GM18499 (cell line): ENCODE data around the gene CTTNBP2NL.
"Not testable (repeated sequence)": the region's sequence is repeated elsewhere in the genome, so short reads cannot be mapped to it uniquely, and the experiment has no call there.

ENCODE experiments used
- ATAC-seq: cut with Tn5 transposase; IDR thresholded peaks from one replicate; pipeline ENCODE4 v1.9.1; 2021; ENCODE audit warnings: moderate number of reproducible peaks; ENCODE audit not compliant: insufficient read depth, unreplicated experiment

CTTNBP2NL gene

GRCh38 chr1:112417271-112417670 is 21.3 kb downstream of the CTTNBP2NL start:
- no peak for ATAC-seq

- no peak for ATAC-seq
Measured at GRCh38 chr1:112418099-112418892, 22.3 kb downstream of the CTTNBP2NL start.

- ATAC-seq, result no peak
Measured at GRCh38 chr1:112423207-112423606, 27.2 kb downstream of the CTTNBP2NL start.

GRCh38 chr1:112423666-112424065 is 27.7 kb downstream of the CTTNBP2NL start:
- ATAC-seq, result not testable (repeated sequence)

GRCh38 chr1:112429749-112430148 is 33.7 kb downstream of the CTTNBP2NL start:
- no peak for ATAC-seq

GRCh38 chr1:112431038-112431437 is 35.0 kb downstream of the CTTNBP2NL start:
- no peak for ATAC-seq

- no peak for ATAC-seq
Measured at GRCh38 chr1:112435448-112435847, 39.4 kb downstream of the CTTNBP2NL start.

GRCh38 chr1:112436384-112437156 is 40.6 kb downstream of the CTTNBP2NL start:
- ATAC-seq, result no peak

- not testable (repeated sequence) for ATAC-seq
Measured at GRCh38 chr1:112438156-112438555, 42.1 kb downstream of the CTTNBP2NL start.

GRCh38 chr1:112439592-112439991 is 43.6 kb downstream of the CTTNBP2NL start:
- ATAC-seq, result no peak

GRCh38 chr1:112440574-112440973 is 44.6 kb downstream of the CTTNBP2NL start:
- ATAC-seq, result no peak

GRCh38 chr1:112444269-112444668 is 48.3 kb downstream of the CTTNBP2NL start:
- no peak for ATAC-seq

- no peak for ATAC-seq
Measured at GRCh38 chr1:112445596-112445995, 49.6 kb downstream of the CTTNBP2NL start.

- no peak for ATAC-seq
Measured at GRCh38 chr1:112446411-112446810, 50.4 kb downstream of the CTTNBP2NL start.

- no peak for ATAC-seq
Measured at GRCh38 chr1:112448904-112449629, 53.1 kb downstream of the CTTNBP2NL start.

- ATAC-seq, result no peak
Measured at GRCh38 chr1:112449630-112449983, 53.6 kb downstream of the CTTNBP2NL start.

GRCh38 chr1:112450773-112451172 is 54.8 kb downstream of the CTTNBP2NL start:
- ATAC-seq, result no peak

- ATAC-seq, result not testable (repeated sequence)
Measured at GRCh38 chr1:112451301-112451700, 55.3 kb downstream of the CTTNBP2NL start.

- ATAC-seq, result no peak
Measured at GRCh38 chr1:112453876-112454275, 57.9 kb downstream of the CTTNBP2NL start.

GRCh38 chr1:112454316-112454715 is 58.3 kb downstream of the CTTNBP2NL start:
- ATAC-seq, result no peak

- no peak for ATAC-seq
Measured at GRCh38 chr1:112457241-112457640, 61.2 kb downstream of the CTTNBP2NL start.
